Astrocyte (in vitro differentiated cells and primary cell): ENCODE data around the gene C1QTNF2.

Source experiments
- EZH2 ChIP-seq: IDR thresholded peaks from 2 replicates; pipeline ENCODE4 v1.6.1; 2012; ENCODE audit warnings: mild to moderate bottlenecking, low read length, inconsistent platforms; ENCODE audit not compliant: insufficient read depth
- TF ChIP-seq, protein P1 (sequence below): IDR thresholded peaks from 2 replicates; pipeline ENCODE4 v1.5.1; 2011; ENCODE audit warnings: low read depth, mild to moderate bottlenecking, inconsistent platforms, low read length, moderate library complexity; ENCODE audit not compliant: insufficient read depth

DNA sequence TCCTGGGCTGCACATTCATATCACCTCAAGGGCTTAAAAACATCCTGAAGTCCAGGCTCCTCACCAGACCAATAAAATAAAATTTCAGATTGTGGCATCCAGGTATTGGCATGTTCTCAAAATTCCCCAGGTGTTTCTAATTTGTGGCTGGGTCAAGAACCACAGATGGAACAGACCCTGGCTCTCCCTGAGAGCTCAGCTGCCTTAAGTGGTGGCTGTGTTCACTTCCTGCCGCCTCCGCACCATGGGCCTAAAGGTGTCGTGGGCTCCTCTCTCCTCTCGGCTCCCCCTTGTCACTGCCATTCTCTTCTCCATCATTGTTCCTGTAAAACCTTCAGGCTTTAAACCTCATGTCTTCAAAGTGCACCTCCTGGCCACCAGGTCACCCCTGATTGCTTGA lies 40.2 kb downstream of the C1QTNF2 start:
- TF ChIP-seq, protein P1, sequence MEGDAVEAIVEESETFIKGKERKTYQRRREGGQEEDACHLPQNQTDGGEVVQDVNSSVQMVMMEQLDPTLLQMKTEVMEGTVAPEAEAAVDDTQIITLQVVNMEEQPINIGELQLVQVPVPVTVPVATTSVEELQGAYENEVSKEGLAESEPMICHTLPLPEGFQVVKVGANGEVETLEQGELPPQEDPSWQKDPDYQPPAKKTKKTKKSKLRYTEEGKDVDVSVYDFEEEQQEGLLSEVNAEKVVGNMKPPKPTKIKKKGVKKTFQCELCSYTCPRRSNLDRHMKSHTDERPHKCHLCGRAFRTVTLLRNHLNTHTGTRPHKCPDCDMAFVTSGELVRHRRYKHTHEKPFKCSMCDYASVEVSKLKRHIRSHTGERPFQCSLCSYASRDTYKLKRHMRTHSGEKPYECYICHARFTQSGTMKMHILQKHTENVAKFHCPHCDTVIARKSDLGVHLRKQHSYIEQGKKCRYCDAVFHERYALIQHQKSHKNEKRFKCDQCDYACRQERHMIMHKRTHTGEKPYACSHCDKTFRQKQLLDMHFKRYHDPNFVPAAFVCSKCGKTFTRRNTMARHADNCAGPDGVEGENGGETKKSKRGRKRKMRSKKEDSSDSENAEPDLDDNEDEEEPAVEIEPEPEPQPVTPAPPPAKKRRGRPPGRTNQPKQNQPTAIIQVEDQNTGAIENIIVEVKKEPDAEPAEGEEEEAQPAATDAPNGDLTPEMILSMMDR = no peak
- TF ChIP-seq EZH2 = no peak
